Ishikawa (cell line): ENCODE measurements around the gene PIGO.

Source experiments
- CEBPB ChIP-seq: IDR thresholded peaks from 2 replicates; pipeline ENCODE4 v1.6.1; 2012
- CREB1 ChIP-seq: IDR thresholded peaks from 2 replicates; pipeline ENCODE4 v1.6.1; 2012; ENCODE audit warnings: low read depth
- EGR1 ChIP-seq: IDR thresholded peaks from 2 replicates; pipeline ENCODE4 v1.6.1; 2012
- EP300 ChIP-seq: IDR thresholded peaks from 2 replicates; pipeline ENCODE4 v1.6.1; 2012; ENCODE audit warnings: borderline replicate concordance
- FOXM1 ChIP-seq: IDR thresholded peaks from 2 replicates; pipeline ENCODE4 v1.6.1; 2012; ENCODE audit warnings: low read depth, borderline replicate concordance
- RAD21 ChIP-seq: IDR thresholded peaks from 2 replicates; pipeline ENCODE4 v1.6.1; 2012; ENCODE audit warnings: low read depth
- TAF1 ChIP-seq: IDR thresholded peaks from 2 replicates; pipeline ENCODE4 v1.6.1; 2012; ENCODE audit warnings: low read depth, mild to moderate bottlenecking
- ZBTB7A ChIP-seq: IDR thresholded peaks from 2 replicates; pipeline ENCODE4 v1.6.1; 2012; ENCODE audit warnings: low read depth
- TF ChIP-seq, protein P1 (sequence below): IDR thresholded peaks from 2 replicates; pipeline ENCODE4 v1.6.1; 2012

DNA sequence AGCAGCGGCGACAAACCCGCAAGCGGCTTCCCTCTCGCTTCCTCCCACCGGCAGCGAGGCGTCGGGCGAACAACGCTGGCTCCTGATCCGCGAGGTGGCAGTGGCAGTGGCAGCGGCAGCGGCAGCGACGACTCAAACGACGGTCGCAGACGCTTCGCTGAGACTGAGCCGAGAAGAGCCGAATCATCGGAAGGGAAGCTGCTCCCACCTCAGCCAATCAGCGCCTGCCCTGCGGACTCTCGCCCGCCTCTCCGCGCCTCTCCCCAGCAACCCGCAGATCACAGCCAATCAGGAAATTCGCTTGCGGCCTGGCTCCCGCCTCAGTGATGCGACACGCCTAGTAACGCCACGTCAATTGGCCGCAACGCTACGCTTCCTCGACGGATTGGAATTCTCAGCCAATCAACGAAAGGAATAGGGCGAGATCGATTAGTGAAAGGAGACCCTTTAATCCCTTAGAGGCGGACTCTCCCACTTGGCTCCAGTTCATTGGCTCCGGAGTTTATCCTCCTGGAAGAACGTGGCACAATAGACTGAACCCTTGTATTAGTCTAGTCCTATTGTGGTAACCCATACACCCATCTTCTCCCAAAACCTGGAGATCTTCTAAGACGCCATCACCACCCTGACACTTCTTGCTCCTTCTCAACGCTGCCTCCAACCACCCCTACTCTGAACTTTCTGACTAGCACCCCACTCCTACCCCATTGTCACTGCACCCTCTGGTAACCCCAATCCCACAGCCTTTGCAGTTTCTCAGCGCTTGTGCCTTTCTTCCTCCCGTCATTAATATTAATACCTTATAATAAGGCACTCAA is 23.7 kb downstream of the PIGO start, which contains the start of gene VCP:
- TF ChIP-seq EP300 (no peak), RAD21 (no peak), FOXM1 (no peak), CREB1 (peak; percentile 88), TAF1 (peak; percentile 67; the same call in 1 of the 2 replicates), CEBPB (no peak), EGR1 (no peak), ZBTB7A (no peak)
- TF ChIP-seq, protein P1, sequence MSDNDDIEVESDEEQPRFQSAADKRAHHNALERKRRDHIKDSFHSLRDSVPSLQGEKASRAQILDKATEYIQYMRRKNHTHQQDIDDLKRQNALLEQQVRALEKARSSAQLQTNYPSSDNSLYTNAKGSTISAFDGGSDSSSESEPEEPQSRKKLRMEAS = peak; percentile 69; the same call in 1 of the 2 replicates
